DMS53 (cell line): ENCODE measurements around the gene IFITM2.

Experiments
- DNase-seq: peaks from one replicate; lab custom pipeline; 2025; lab: John Stamatoyannopoulos, UW

Gene IFITM2

GRCh38 chr11:293271-293851 lies 14.3 kb upstream of the IFITM2 start:
- DNase-seq, result no peak

GRCh38 chr11:293852-294661 lies 13.6 kb upstream of the IFITM2 start:
- DNase-seq, result no peak

GRCh38 chr11:294780-295179 lies 12.8 kb upstream of the IFITM2 start:
- DNase-seq, result no peak

GRCh38 chr11:295351-296170 lies 12.1 kb upstream of the IFITM2 start:
- no peak for DNase-seq

GRCh38 chr11:296171-297050 lies 11.2 kb upstream of the IFITM2 start:
- DNase-seq, result no peak

- DNase-seq, result no peak
These were observed 10.5 kb upstream of the IFITM2 start for GRCh38 chr11:297051-297585.

GRCh38 chr11:297586-298405 lies 9.8 kb upstream of the IFITM2 start:
- DNase-seq, result no peak

- peak; percentile 49 for DNase-seq
These were observed 9.1 kb upstream of the IFITM2 start for GRCh38 chr11:298406-299065.

GRCh38 chr11:299081-299891 lies 8.3 kb upstream of the IFITM2 start, which contains the start of gene IFITM5:
Gene IFITM5, minus strand, starts transcription at chr11:299526. Its CDS starts 36 bp downstream, at chr11:299490.
- DNase-seq, result no peak

- DNase-seq, result no peak
These were observed 7.5 kb upstream of the IFITM2 start for GRCh38 chr11:299951-300735.

GRCh38 chr11:303363-303762 lies 4.3 kb upstream of the IFITM2 start:
- DNase-seq, result no peak

GRCh38 chr11:304061-304506 lies 3.5 kb upstream of the IFITM2 start:
- no peak for DNase-seq

- peak; percentile 85 for DNase-seq
These were observed 2.4 kb upstream of the IFITM2 start for GRCh38 chr11:304915-305843.

GRCh38 chr11:305844-306211 lies 1.8 kb upstream of the IFITM2 start:
- DNase-seq, result no peak

GRCh38 chr11:306645-307371 lies 808 bp upstream of the IFITM2 start:
- DNase-seq, result no peak
